ENCODE measurements around the gene FAM20C. TPM values are rescaled to one million over a fixed set of nuclear protein-coding genes. Genes with fewer than 3 reads are reported as not detected.

FAM20C gene
- total RNA-seq, 6 donors from 2014 or later = 17.7 to 53.7 (median 46.8) TPM

DNA sequence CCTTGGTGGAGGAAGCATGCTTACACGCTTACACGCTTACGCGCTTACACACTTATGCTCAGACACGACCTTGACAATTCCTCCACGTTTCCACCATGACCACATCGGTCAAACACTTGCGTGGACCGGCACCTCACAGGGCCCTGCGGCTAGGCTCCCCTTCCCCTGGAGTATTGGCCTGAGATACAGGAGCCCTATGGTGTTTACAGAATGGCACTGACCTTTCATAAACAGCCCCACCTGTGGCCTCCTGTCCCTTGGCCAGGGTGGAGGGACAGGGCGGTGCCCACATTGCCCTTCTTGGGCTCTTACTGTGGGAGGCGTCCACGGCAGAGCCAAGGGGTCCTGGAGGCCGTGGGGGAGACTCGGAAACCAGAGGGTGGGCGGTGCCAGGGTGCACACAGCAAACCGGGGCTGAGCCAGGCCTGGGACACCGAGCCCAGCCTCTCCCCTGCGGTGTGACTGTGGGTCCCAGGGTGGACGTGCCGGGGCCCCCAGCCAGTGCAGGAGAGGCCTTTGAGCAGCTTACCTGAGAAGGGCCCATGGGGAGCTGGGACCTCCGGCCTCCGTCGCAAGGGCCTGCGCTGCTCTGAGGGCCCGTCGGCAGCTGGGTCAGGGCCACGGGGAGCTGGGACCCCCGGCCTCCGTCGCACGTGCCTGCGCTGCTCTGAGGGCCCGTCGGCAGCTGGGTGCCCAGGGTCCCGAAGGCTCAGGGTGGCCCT lies 53.4 kb downstream of the FAM20C start:
- peaks cover 3 to 55% (median 26%) of the 10 kb centered on the region in 4 donors for H3K36me3 ChIP-seq
- no peaks in the 10 kb centered on the region for H3K27me3 ChIP-seq
- no peaks in the 10 kb centered on the region for H3K9me3 ChIP-seq
- no peak overlapping the region for H3K4me3 ChIP-seq
- ATAC-seq (ENCODE audit: low FRiP score in 2 of 2) = peak in 1 of 2 donors; percentile 8
- TF ChIP-seq EP300 (IDR thresholded peaks at IDR 0.05) (no peak), POLR2A (IDR thresholded peaks at IDR 0.05) (no peak), POLR2AphosphoS5 (IDR thresholded peaks at IDR 0.05) (no peak)
- TF ChIP-seq, protein P1, sequence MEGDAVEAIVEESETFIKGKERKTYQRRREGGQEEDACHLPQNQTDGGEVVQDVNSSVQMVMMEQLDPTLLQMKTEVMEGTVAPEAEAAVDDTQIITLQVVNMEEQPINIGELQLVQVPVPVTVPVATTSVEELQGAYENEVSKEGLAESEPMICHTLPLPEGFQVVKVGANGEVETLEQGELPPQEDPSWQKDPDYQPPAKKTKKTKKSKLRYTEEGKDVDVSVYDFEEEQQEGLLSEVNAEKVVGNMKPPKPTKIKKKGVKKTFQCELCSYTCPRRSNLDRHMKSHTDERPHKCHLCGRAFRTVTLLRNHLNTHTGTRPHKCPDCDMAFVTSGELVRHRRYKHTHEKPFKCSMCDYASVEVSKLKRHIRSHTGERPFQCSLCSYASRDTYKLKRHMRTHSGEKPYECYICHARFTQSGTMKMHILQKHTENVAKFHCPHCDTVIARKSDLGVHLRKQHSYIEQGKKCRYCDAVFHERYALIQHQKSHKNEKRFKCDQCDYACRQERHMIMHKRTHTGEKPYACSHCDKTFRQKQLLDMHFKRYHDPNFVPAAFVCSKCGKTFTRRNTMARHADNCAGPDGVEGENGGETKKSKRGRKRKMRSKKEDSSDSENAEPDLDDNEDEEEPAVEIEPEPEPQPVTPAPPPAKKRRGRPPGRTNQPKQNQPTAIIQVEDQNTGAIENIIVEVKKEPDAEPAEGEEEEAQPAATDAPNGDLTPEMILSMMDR (IDR thresholded peaks at IDR 0.05) = no peak
- DNase-seq = peak in 1 of 2 donors; percentile 77
- WGBS, 2 donors = 95% methylated on average over 24 to 36 of the region's 36 CpGs
- no peaks in the 10 kb centered on the region for H3K4me1 ChIP-seq
- H3K27ac ChIP-seq = no peak overlapping the region

DNA sequence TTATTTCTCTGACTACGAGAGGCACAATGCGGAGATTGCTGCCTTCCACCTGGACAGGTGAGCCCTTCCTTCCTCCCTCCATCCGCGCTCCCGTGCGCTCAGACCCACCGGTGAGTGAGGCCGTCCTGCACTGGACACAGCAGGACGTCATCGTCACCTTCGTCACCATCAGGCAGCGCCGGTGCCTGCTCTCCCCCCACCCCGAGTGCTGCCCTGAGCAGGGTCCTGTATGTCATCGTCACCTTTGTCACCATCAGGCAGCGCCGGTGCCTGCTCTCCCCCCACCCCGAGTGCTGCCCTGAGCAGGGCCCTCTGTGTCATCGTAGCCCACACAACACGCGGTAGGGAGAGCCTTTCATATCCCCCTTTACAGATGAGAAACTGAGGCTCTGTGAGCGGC lies 54.1 kb downstream of the FAM20C start:
- H3K4me1 ChIP-seq = no peaks in the 10 kb centered on the region
- DNase-seq (peak in 1 of 2 donors; percentile 63), ATAC-seq (ENCODE audit: low FRiP score in 2 of 2) (no peak)
- peaks cover 3 to 62% (median 29%) of the 10 kb centered on the region in 4 donors for H3K36me3 ChIP-seq
- no peaks in the 10 kb centered on the region for H3K9me3 ChIP-seq
- H3K27me3 ChIP-seq = no peaks in the 10 kb centered on the region
- no peak overlapping the region for H3K4me3 ChIP-seq
- 89 to 93% methylated on average over 21 to 22 of the region's 22 CpGs for WGBS, 2 donors
- H3K27ac ChIP-seq = no peak overlapping the region
- TF ChIP-seq, protein P1 (IDR thresholded peaks at IDR 0.05) = no peak

DNA sequence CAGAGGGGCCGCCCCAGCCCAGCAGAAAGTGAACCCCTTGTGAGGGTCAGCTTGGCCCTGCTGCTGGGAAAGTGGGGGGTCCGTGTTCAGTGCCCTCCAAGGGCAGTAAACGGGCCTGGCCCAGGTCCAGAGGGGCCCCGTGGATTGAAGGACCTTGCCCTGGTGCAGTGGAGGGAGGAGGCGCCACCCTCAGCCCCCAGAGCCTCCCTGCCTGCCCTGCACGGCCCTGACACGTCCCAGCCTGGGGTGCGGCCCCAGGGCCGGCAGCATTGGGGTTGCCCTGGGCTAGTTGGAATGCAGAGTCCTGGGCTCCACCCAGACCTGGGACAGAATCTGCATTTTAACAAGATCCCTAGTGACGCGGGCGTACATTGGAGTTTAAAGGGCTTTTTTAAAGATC lies 54.8 kb downstream of the FAM20C start:
- no peaks in the 10 kb centered on the region for H3K4me1 ChIP-seq
- no peaks in the 10 kb centered on the region for H3K9me3 ChIP-seq
- peaks cover 3 to 69% (median 36%) of the 10 kb centered on the region in 4 donors for H3K36me3 ChIP-seq
- H3K27ac ChIP-seq = no peak overlapping the region
- H3K27me3 ChIP-seq = no peaks in the 10 kb centered on the region
- DNase-seq (peak in 1 of 2 donors; percentile 63), ATAC-seq (ENCODE audit: low FRiP score in 2 of 2) (peak in 1 of 2 donors; percentile 2)
- no peak overlapping the region for H3K4me3 ChIP-seq
- TF ChIP-seq EP300 (IDR thresholded peaks at IDR 0.05) (no peak), POLR2AphosphoS5 (IDR thresholded peaks at IDR 0.05) (no peak), POLR2A (IDR thresholded peaks at IDR 0.05) (no peak)
- TF ChIP-seq, protein P1 (IDR thresholded peaks at IDR 0.05) = no peak
- WGBS, 2 donors = 90 to 94% methylated on average over 3 to 9 of the region's 12 CpGs

DNA sequence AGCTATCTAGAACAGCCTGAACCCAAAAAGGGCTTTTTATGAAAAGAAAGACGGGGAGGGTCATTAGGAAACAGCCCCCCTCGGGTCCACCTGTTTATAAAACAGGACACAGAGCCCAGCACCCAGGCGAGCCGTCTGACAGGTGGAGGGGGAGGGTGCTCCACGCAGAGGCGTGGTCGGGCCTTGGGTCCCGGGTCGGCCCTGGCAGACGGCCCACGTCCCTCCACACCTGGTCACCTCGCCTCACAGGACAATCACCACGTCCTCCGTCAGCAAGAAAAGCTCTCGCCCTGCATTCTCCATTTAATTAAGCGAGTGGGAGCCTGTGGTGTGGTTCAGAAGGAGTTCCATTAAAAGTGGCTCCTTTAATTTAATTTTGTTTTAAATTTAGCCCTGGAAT lies 55.3 kb downstream of the FAM20C start:
- ATAC-seq (ENCODE audit: low FRiP score in 2 of 2) (no peak), DNase-seq (peak in 1 of 2 donors; percentile 77)
- Histone ChIP-seq H3K36me3 (peaks cover 3 to 74% (median 41%) of the 10 kb centered on the region in 4 donors), H3K4me1 (no peaks in the 10 kb centered on the region), H3K9me3 (no peaks in the 10 kb centered on the region), H3K4me3 (no peak overlapping the region), H3K27ac (no peak overlapping the region), H3K27me3 (no peaks in the 10 kb centered on the region)
- 88 to 94% methylated on average over 12 to 16 of the region's 16 CpGs for WGBS, 2 donors
- TF ChIP-seq POLR2A (IDR thresholded peaks at IDR 0.05) (no peak), POLR2AphosphoS5 (IDR thresholded peaks at IDR 0.05) (no peak), EP300 (IDR thresholded peaks at IDR 0.05) (no peak)
- TF ChIP-seq, protein P1 (IDR thresholded peaks at IDR 0.05) = no peak

Measured in upper lobe of left lung (tissue), 6 donors.